GM12872 (cell line): Measurements from ENCODE around the gene NRF1.

ENCODE experiments used
- TF ChIP-seq, protein P1 (sequence below): IDR thresholded peaks from 3 replicates; pipeline ENCODE4 v1.5.1; 2011; ENCODE audit warnings: low read depth, mild to moderate bottlenecking, low read length, moderate library complexity; ENCODE audit not compliant: insufficient read depth

Gene NRF1

DNA sequence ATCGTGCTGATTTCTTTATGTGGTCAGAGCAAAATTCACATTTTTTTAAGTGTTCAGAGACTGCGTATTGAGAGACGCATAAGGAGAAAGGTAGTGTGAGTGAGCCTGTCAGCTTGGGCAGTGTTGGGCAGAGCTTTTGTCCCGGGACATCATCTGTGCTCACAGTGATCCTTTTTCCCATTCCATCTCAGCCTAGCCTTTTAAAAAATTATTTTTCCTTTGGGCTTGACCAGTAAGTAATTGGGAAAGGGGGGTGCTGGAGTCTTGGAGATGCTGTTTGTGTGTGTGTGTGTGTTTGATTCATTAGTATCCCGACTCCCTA lies 1.5 kb downstream of the NRF1 start:
- TF ChIP-seq, protein P1, sequence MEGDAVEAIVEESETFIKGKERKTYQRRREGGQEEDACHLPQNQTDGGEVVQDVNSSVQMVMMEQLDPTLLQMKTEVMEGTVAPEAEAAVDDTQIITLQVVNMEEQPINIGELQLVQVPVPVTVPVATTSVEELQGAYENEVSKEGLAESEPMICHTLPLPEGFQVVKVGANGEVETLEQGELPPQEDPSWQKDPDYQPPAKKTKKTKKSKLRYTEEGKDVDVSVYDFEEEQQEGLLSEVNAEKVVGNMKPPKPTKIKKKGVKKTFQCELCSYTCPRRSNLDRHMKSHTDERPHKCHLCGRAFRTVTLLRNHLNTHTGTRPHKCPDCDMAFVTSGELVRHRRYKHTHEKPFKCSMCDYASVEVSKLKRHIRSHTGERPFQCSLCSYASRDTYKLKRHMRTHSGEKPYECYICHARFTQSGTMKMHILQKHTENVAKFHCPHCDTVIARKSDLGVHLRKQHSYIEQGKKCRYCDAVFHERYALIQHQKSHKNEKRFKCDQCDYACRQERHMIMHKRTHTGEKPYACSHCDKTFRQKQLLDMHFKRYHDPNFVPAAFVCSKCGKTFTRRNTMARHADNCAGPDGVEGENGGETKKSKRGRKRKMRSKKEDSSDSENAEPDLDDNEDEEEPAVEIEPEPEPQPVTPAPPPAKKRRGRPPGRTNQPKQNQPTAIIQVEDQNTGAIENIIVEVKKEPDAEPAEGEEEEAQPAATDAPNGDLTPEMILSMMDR, result no peak

DNA sequence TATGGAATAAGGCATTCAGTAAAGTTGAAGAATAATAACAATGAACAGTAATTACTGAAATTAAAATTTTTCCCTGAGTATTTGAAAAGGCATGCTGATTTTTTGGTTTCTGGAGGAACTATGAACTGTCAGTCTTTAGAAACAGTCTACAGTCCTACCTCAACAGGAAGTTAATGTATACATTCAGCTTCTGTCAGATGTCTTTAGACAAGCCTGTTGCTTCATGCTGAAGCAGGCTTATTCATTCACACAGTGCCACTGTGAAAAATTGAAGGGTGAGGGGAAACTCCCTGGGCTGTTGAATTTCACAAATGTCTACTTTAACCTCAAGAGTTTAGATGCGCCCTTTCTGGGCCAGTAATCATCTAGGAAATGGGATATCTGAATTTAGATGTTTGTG lies 3.5 kb downstream of the NRF1 start:
- TF ChIP-seq, protein P1, result no peak

DNA sequence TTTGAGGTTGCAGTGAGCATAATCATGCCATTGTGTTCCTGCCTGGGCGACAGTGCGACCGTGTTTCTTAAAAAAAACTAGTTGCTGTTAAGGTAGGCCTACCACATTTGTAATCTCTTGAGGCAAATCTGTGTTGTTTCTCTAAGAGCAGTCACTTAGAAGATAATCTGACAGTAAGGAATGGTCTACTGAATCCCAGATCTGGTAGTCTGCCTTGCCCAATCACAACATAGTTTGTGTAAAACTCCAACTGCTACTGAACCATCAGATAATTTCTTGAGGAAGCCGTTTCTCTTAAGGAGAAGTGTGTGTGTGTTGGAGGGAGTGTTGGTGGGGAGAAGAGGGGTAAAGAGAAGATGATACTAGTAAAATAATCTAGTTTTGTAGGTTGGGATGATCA lies 5.0 kb downstream of the NRF1 start:
- TF ChIP-seq, protein P1, result no peak

DNA sequence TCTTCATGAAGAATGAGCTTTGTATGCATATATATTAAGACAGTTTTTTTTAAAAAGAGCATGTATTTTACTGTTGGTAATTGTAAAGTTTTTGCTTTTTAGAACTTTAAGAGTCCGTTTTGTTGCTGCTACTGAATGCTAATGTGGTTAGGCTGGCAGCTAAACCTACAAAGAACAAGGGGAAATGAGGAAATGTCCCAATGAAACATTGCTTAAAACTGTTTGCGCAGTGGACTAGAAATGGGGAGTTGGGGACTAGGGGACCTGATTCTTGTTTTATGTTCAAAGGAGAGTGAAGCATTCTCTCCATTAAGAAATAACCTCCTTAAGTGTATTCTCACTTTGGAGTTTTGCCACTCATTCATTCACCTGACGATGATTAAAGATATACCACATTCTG lies 5.7 kb downstream of the NRF1 start:
- TF ChIP-seq, protein P1, result no peak

DNA sequence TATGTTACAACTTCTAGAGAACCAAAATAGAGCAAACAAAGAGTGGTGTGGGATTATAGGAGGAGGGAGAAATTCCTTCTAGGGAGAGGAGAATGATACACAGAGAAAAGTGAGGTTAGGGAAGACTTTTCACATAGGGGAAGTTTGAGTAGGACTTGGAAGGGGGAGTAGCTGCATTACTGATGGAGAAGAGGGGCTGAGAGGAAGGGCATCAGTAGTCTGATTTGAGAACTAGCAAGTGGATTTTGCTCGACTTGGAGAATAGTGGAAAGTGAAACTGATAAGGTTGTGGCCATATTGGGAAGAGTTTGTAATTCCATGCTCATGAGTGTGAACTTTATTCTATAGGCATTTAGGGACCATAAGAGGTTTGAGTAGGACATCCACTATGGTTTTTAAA lies 6.1 kb downstream of the NRF1 start:
- TF ChIP-seq, protein P1, result no peak

DNA sequence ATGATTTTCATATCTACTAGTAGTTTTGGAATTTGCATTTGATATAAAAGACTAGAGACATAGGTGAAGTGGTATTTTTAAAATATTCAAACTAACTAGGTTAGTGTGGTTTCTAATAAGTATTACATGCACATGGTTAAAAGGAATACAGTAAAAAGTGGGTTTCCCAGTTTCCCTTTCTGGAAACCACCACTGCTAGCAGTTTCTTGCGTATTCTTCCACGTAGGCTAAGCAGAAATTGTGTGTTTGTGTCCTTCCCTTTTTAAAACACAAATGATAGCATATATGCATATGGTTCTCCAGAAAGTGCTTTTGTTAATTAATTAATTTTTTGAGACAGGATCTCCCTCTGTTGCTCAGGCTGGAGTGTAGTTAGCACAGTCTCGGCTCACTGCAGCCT lies 15.4 kb downstream of the NRF1 start:
- TF ChIP-seq, protein P1, result no peak

DNA sequence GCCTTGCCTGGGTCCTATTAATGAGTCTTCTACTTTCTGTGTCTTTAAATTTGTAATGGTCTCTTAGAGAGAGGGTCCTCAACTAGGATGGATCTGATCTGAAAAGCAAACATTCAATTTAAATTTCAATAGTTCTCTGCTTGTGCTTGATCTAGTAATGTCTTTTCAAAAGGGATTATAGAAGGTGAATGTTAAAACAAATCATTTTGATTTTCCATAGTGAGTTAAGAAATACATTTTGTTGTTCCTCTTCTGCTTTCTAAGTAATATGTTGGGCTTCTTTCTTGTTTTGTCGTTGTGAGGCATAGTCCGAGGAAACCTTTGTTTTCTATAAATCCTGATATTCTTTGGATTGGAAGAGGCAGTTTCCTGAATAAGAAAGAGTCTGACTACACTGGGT lies 18.8 kb downstream of the NRF1 start:
- TF ChIP-seq, protein P1, result no peak
